ENCODE measurements around the gene SMCO1.
A peak's percentile ranks its signal among the peaks of the same experiment; 100 is the strongest.
"Not testable (repeated sequence)": the region's sequence is repeated elsewhere in the genome, so short reads cannot be mapped to it uniquely, and the experiment has no call there.

SMCO1 gene

DNA sequence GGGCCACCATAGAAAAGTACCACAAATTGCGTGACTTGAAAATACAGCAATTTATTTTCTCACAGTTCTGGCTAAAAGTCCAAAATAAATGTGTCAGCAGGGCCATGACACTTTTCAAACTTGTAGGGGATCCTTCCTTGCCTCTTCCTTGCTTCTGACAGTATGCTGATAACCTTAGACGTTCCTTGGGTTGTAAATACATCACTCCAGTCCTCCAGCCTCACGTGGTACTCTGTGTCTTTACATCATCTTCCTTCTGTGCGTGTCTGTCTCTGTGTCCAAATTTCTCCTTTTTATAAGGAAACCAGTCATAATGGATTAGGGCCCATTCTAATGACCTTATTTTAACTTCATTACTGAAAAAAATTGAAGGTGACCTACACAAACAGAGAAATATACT lies 19.0 kb downstream of the SMCO1 start:
- no peaks in the 10 kb centered on the region for H3K9me3 ChIP-seq (ENCODE audit: low read depth, low read length)
- H3K9ac ChIP-seq (ENCODE audit: insufficient read length), result no peak overlapping the region
- peaks cover 72% of the 10 kb centered on the region for H3K36me3 ChIP-seq (ENCODE audit: insufficient read depth, low read length)
- H3K4me3 ChIP-seq, result no peak overlapping the region
- no peak for TF ChIP-seq POLR2AphosphoS5 (IDR thresholded peaks at IDR 0.05; ENCODE audit: borderline replicate concordance, low read depth, low read length)
- TF ChIP-seq FOXP2 (optimal IDR thresholded peaks at IDR 0.05; ENCODE audit: control extremely low read depth, extremely low read length, insufficient read depth), result no peak
- no peak for TF ChIP-seq EZH2 (IDR thresholded peaks at IDR 0.05)
- H3K27ac ChIP-seq, result no peak overlapping the region
- DNase-seq (ENCODE audit: low read depth, low spot score), result no peak

DNA sequence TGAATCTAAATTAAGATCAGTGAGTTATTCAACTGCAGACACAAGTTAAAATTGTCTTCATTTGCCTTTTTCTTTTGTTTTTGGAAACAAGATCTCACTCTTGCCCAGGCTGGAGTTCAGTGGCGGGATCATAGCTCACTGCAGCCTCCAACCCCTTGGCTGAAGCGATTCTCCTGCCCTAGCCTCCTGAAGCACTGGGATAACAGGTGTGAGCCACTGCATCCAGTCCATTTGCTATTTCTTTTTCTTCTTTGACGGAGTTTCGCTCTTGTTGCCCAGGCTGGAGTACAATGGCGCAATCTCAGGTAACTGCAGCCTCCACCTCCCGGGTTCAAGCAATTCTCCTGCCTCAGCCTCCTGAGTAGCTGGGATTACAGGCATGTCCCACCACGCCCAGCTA lies 21.9 kb downstream of the SMCO1 start:
- no peak for TF ChIP-seq POLR2AphosphoS5 (IDR thresholded peaks at IDR 0.05; ENCODE audit: borderline replicate concordance, low read depth, low read length)
- no peak for TF ChIP-seq EZH2 (IDR thresholded peaks at IDR 0.05)
- TF ChIP-seq FOXP2 (optimal IDR thresholded peaks at IDR 0.05; ENCODE audit: control extremely low read depth, extremely low read length, insufficient read depth), result no peak

DNA sequence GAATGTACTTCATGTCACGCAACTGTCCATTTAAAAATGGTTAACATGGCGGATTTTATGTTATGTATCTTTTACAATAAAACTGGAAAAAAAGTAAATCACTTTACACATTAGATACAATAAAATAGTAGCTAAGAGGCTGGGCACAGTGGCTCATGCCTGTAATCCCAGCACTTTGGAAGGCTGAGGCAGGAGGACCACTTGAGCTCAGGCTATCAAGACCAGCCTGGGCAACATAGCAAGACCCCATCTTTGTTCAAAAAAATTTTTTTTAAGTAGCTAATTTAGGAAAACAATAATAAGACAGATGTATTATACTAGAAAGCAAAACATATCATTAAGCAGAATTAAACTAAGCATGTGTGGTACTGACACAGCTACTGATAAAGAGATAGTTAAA lies 23.1 kb downstream of the SMCO1 start:
- Histone ChIP-seq H3K9me3 (ENCODE audit: low read depth, low read length) (no peaks in the 10 kb centered on the region), H3K27ac (no peak overlapping the region), H3K9ac (ENCODE audit: insufficient read length) (no peak overlapping the region), H3K4me3 (no peak overlapping the region), H3K36me3 (ENCODE audit: insufficient read depth, low read length) (peaks cover 49% of the 10 kb centered on the region)
- no peak for TF ChIP-seq POLR2AphosphoS5 (IDR thresholded peaks at IDR 0.05; ENCODE audit: borderline replicate concordance, low read depth, low read length)
- TF ChIP-seq FOXP2 (optimal IDR thresholded peaks at IDR 0.05; ENCODE audit: control extremely low read depth, extremely low read length, insufficient read depth), result no peak
- TF ChIP-seq EZH2 (IDR thresholded peaks at IDR 0.05), result no peak
- no peak for DNase-seq (ENCODE audit: low read depth, low spot score)

More for the DNA sequence above, 21.9 kb downstream of the SMCO1 start:
- Histone ChIP-seq H3K9ac (ENCODE audit: insufficient read length) (no peak overlapping the region), H3K9me3 (ENCODE audit: low read depth, low read length) (no peaks in the 10 kb centered on the region), H3K27ac (peak overlapping the region; percentile 17; the same call in 1 of the 2 replicates), H3K4me3 (no peak overlapping the region), H3K36me3 (ENCODE audit: insufficient read depth, low read length) (peaks cover 51% of the 10 kb centered on the region)
- DNase-seq (ENCODE audit: low read depth, low spot score), result no peak

DNA sequence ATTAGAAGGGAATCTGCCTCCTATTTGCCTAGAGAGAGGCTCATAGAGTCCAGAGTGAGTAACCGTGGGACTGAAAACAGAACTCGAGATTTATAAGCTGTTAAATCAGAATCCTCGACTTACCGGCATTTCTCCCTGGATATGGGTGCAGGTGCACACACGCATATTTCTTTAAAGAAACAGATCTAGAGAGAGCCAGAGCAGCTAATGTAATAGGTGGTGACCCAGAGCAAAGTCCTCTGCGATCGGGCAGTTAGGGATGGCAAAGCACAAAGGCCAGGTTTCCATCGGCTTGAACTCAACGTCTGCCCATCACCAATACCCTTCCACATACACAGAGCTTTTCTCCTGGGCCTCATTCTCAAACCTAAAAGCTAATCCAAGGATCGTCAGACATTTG lies 25.4 kb downstream of the SMCO1 start:
- Histone ChIP-seq H3K4me3 (no peak overlapping the region), H3K9ac (ENCODE audit: insufficient read length) (peak overlapping the region; percentile 8), H3K36me3 (ENCODE audit: insufficient read depth, low read length) (peaks cover 50% of the 10 kb centered on the region), H3K9me3 (ENCODE audit: low read depth, low read length) (no peaks in the 10 kb centered on the region; the same call in 1 of the 2 replicates), H3K27ac (no peak overlapping the region)
- DNase-seq (ENCODE audit: low read depth, low spot score), result no peak
- TF ChIP-seq EZH2 (IDR thresholded peaks at IDR 0.05) (no peak), FOXP2 (optimal IDR thresholded peaks at IDR 0.05; ENCODE audit: control extremely low read depth, extremely low read length, insufficient read depth) (no peak), POLR2AphosphoS5 (IDR thresholded peaks at IDR 0.05; ENCODE audit: borderline replicate concordance, low read depth, low read length) (no peak)

DNA sequence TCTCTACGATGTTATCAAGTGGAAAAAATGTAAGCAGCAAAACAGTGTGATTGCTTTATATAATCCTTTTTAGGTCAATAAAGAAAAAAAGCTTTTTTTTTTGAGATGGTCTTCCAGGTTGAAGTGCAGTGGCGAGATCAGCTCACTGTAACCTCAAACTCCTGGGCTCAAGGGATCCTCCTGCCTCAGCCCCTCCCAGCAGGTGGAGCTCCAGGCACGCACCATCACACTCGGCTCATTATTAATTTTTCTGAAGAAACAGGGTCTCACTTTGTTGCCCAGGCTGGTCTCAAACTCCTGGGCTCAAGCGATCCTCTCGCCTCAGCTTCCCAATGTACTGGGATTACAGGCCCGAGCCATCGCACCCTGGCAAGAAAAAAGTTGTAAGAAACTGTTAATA lies 28.9 kb downstream of the SMCO1 start:
- Histone ChIP-seq H3K27ac (no peak overlapping the region), H3K9me3 (ENCODE audit: low read depth, low read length) (no peaks in the 10 kb centered on the region; the same call in 1 of the 2 replicates), H3K4me3 (no peak overlapping the region), H3K36me3 (ENCODE audit: insufficient read depth, low read length) (peaks cover 69% of the 10 kb centered on the region), H3K9ac (ENCODE audit: insufficient read length) (no peak overlapping the region)
- no peak for TF ChIP-seq EZH2 (IDR thresholded peaks at IDR 0.05)
- no peak for TF ChIP-seq POLR2AphosphoS5 (IDR thresholded peaks at IDR 0.05; ENCODE audit: borderline replicate concordance, low read depth, low read length)
- TF ChIP-seq FOXP2 (optimal IDR thresholded peaks at IDR 0.05; ENCODE audit: control extremely low read depth, extremely low read length, insufficient read depth), result no peak
- no peak for DNase-seq (ENCODE audit: low read depth, low spot score)

DNA sequence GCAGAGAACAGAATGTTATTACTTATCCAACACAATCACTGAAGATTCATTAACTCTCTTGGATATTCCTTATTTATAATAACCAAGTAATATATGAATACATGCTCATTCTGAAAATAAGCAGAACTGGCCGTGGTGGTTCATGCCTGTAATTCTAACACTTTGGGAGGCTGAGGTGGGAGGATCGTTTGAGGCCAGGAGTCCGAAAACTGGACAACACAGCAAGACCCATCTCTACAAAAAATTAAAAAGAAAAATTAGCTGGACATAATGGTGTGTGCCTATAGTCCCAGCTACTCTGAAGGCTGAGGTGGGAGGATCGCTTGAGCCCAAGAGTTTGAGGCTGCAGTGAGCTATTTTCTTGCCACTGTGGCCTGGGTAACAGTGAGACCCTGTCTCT lies 37.5 kb downstream of the SMCO1 start:
- Histone ChIP-seq H3K4me3 (no peak overlapping the region), H3K9ac (ENCODE audit: insufficient read length) (no peak overlapping the region), H3K9me3 (ENCODE audit: low read depth, low read length) (no peaks in the 10 kb centered on the region), H3K36me3 (ENCODE audit: insufficient read depth, low read length) (peaks cover 81% of the 10 kb centered on the region), H3K27ac (no peak overlapping the region)
- TF ChIP-seq EZH2 (IDR thresholded peaks at IDR 0.05) (no peak), POLR2AphosphoS5 (IDR thresholded peaks at IDR 0.05; ENCODE audit: borderline replicate concordance, low read depth, low read length) (no peak), FOXP2 (optimal IDR thresholded peaks at IDR 0.05; ENCODE audit: control extremely low read depth, extremely low read length, insufficient read depth) (no peak)
- no peak for DNase-seq (ENCODE audit: low read depth, low spot score)

DNA sequence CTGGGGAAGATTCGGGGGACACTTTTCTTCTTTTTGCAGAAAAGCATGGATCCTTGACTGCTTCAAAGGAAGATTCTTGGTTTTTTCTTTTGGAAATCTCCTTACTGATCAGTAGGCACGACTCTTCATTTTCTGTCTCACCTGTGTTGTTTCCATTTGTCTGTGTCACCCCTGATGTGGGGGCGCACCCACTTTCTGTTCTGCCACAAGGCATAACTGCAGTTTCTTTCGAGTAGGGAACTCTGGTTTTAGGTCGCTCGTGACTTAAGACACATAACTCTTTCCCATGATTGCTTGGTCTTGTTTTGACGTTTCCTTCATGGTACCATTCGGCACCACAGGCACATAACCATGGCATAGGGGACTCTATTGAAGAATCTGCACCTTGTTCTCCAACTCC lies 42.9 kb downstream of the SMCO1 start:
- Histone ChIP-seq H3K36me3 (ENCODE audit: insufficient read depth, low read length) (peaks cover 70% of the 10 kb centered on the region), H3K9me3 (ENCODE audit: low read depth, low read length) (no peaks in the 10 kb centered on the region), H3K27ac (no peak overlapping the region), H3K4me3 (no peak overlapping the region), H3K9ac (ENCODE audit: insufficient read length) (no peak overlapping the region)
- no peak for DNase-seq (ENCODE audit: low read depth, low spot score)
- no peak for TF ChIP-seq FOXP2 (optimal IDR thresholded peaks at IDR 0.05; ENCODE audit: control extremely low read depth, extremely low read length, insufficient read depth)
- no peak for TF ChIP-seq POLR2AphosphoS5 (IDR thresholded peaks at IDR 0.05; ENCODE audit: borderline replicate concordance, low read depth, low read length)
- TF ChIP-seq EZH2 (IDR thresholded peaks at IDR 0.05), result no peak

DNA sequence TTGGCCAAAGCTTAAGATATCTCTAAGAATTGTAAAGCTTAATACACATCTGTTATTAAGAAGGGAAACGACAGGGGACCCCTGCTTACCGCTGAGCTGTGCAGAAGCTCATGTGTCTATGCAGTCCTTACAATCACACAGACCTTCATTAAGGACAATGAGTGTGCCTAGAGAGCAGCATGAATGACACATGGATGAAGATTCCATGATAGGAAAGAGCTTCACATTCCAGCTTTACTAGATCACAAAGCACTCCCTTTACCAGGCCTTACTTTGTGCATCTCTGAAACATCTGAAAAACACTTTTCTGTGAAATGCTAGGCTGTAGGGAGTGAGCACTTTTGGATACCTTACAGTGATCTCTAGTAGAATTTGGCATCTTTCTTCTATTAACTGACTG lies 43.6 kb downstream of the SMCO1 start:
- H3K9me3 ChIP-seq (ENCODE audit: low read depth, low read length), result no peaks in the 10 kb centered on the region
- H3K4me3 ChIP-seq, result no peak overlapping the region
- H3K9ac ChIP-seq (ENCODE audit: insufficient read length), result no peak overlapping the region
- TF ChIP-seq EZH2 (IDR thresholded peaks at IDR 0.05) (no peak), FOXP2 (optimal IDR thresholded peaks at IDR 0.05; ENCODE audit: control extremely low read depth, extremely low read length, insufficient read depth) (no peak), POLR2AphosphoS5 (IDR thresholded peaks at IDR 0.05; ENCODE audit: borderline replicate concordance, low read depth, low read length) (no peak)
- DNase-seq (ENCODE audit: low read depth, low spot score), result no peak
- peaks cover 67% of the 10 kb centered on the region for H3K36me3 ChIP-seq (ENCODE audit: insufficient read depth, low read length)
- H3K27ac ChIP-seq, result no peak overlapping the region

DNA sequence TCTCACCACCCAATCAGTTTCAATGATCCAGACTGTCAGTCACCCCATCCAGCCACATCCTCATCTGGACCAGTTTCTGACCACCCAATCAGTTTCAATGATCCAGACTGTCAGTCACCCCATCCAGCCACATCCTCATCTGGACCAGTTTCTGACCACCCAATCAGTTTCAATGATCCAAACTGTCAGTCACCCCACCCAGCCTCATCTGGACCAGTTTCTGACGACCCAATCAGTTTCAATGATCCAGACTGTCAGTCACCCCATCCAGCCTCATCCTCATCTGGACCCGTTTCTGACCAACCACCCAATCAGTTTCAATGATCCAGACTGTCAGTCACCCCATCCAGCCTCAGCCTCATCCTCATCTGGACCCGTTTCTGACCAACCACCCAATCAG lies 45.0 kb downstream of the SMCO1 start:
- not testable (repeated sequence) for H3K9ac ChIP-seq (ENCODE audit: insufficient read length); H3K9me3 ChIP-seq (ENCODE audit: low read depth, low read length); DNase-seq (ENCODE audit: low read depth, low spot score); H3K27ac ChIP-seq; H3K4me3 ChIP-seq
- H3K36me3 ChIP-seq (ENCODE audit: insufficient read depth, low read length), result peaks cover 60% of the 10 kb centered on the region
